Activated CD4-positive, alpha-beta T cell treated with anti-CD3 and anti-CD28 coated beads, Interleukin-10, Interleukin-2, amounts not matched to agents 100 ng/mL and 50 ng/mL, durations not matched to agents 16 hours and 8 hours (primary cell): ENCODE data around the gene FBLN2.
A peak's percentile ranks its signal among the peaks of the same experiment; 100 is the strongest.

ENCODE experiments used
- DNase-seq: peaks from one replicate; pipeline ENCODE4 v3.0.0-alpha.2; 2020

FBLN2 gene

DNA sequence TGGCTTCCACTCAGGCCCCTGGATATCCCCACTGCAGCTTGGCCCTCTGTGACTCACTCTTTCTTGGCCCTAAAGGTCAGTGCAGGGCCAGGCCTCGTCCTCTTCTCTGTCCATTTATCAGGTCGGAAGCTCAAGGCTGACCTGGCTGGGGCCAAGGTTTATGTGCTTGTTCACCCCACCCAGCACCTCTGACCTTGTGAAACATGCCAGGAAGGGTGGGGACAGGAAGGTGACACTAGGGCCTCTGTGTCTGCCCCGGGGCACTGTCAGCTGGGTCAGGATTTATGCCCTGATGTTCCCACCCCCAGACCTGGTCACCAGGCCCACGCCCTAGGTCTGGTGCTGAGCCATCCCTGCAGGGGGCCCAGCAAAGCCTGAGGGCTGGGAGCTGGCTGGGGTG, 103.8 kb downstream of the FBLN2 start:
- DNase-seq: no peak

DNA sequence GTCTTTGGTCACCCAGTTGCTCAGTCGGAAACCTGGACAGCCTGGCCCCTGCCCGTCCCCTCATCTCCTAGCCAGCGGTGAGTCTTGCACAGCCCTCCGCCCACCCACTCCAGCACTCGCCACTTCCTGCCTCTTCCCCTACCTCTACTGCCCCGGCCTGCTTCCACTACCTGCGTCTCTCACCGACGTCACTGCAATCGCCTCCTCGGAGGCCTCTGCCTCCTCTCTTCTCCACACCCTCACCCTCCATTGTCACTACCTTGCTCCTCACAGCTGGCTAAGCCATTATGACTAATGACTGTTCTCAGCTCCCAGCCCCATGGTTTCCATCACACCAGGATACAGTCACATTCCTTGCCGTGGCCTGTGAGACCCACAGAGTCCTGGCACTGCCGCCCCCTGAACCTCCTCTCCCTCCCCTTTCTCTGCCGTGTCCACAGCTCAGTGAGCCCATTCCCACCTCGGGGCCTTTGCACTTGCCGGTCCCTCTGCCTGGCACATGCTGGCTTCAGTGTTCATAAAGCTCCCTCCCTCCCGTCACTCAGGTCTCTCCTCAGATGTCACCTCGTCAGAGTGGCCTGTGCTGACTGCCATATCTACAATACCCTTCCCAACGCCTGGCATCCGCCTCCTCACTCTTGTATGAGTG, 104.8 kb downstream of the FBLN2 start:
- DNase-seq: no peak

DNA sequence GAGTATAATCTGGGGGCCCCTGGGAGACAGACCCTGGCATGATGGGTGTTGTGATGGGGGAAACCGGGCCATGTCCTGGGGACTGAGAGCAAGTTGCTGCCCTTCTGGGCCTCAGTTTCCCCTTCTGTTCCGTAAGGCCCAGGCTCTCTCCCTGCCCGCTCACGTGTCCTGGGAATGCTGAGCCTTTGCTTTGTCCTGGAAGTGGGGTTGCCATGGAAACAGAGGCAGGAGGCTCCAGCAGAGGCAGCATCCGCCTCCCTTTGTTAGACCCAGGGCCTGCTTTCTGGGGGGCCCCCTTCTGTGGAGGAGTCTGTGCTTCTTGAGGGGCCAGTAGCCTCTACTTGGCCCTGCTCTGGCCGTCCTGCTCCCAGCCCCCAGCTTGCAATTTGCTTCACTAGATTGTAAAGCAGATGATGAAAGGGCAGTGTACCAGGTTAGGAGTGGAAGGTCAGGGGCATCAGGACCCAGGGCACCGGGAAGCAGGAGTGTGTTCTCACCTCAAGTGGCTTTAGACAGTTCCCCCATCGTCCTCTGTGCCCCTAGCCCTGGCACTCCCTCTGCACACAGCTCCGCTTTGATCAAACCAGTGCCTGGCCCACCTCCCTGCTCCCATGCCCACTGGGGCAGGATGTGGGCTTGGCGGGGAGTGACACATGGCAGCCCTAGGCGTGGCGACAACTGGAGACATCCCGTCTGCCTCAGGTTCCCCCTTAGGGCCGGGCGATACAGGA, 105.6 kb downstream of the FBLN2 start:
- DNase-seq: peak; percentile 10

DNA sequence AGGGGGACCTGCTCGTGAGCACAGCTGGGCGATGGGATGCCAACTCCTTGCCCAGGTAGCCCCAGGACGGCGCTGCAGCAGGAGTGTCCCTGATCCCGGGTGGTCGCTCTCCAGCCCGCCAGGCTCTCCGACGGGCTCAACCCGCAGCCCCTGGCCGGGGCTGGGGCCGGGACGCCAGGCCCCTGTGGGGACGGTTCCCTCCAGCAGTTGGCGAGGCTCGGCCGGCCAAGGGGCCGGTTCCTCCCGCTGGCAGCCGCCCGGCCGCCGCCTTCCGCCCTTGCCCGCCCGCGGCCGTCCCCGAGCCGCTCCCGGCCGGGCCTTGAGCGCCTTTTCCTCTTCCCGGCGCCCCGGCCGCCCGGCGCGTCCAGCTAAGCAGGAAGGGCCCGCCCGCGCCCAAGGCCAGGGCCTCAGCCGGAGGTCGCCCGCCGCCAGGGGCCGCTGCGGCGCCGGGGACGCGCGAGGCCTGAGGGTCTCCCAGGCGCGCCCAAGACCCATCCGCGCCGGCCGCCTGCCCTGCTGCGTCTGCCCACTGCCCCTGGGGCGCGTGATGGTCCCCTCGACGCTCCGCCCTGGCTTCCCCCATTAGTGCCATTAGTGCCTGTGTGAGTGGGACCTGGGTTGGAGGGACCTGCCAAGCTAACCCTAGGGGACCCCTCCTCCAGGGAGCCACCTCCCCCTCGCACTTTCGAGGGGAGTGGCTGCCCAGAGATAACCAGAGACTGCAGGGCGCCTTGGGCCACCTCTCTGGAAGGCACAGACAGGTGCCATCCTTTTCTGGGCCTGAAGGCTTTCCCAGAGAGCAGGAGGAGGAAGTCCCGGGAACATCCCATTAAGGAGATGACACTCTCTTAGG, 106.4 kb downstream of the FBLN2 start:
- DNase-seq: no peak

DNA sequence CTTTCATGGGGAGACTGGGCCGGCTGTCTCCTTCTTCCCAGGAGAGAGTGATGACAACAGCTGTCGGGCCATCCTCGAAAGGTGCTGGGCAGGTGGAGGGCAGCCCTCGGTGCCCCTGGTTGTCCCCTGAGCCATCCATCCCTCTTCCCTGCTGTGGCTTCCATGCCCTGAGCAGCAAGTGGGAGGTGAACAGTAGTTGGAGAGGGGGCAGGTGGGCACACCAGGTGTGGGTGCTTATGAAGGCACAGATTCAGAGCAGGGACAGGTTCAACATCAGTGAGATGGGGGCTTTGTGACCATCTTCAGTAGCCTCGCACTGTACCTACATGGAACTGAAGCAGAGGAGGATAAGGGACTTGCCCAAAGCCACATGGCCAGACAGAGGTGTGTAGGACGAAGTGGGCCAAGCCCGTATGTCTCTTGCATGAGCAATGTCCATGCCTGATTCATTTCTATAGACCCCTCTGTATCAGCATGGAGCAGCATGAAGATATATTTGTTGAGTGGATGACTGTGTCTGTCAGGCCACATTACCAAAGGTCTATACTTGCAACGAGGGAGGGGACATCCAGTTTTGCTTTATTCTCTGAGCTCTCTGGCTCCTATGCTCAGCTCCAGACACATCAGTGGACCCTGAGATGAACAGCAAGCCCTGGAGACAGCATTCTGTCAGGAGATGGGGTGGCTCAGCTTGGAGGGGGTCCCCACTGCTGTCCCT, 107.8 kb downstream of the FBLN2 start:
- no peak for DNase-seq

DNA sequence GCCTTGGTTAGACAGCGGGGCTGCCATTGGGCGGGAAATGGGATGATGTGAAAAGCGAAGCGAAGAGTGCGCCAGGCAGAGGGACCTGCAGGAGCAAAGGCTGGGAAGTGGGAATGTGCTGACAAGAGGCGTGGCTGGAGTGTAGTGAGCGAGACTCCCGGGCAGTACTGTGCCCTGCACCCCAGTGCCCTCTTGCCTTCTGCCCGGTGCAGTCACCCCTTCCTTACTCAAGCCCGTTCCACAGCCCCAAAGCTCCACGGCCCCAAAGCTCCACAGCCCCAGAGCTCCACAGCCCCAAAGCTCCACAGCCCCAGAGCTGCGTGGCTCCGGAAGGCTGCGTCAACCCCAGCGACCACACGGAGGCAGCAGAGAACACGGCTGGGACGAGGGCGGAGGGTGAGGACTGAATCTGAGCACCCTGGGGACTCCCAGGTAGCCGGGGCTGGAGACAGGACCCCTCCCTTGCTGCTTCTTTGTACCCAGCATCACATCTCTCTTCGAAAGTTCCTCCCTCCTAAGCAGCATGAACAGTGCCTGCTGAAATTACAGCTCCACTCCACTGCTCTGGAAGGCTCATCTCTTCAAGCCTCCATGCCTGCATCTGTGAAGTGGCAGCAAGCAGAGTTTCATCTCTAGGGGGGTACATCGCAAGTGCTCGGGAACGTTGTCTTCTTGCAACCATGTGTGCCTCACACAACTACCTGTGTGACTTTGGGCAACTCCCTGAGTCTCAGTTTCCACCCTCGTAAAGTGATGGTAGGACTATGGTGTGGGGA, 108.9 kb downstream of the FBLN2 start:
- DNase-seq: peak; percentile 61

DNA sequence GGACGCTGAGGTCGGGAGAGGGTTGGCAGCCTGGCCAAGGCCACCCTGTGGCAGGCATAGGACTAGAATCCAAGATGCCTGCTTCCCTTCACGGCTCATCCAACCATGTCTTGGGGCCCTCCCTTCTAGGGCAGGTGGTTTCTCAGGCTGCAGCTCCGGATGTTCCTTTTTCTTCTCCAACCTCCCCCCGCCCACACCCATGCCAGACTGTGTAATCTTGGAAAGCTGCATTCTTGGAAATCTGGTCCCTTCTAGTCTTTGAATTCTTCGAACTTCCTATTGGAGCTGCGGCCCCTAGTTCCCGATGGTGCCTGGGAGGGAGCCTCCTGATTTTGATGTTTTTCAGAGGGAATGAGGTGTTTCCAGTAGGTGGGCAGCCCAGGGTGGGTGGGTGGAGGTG, 109.8 kb downstream of the FBLN2 start:
- DNase-seq: no peak

DNA sequence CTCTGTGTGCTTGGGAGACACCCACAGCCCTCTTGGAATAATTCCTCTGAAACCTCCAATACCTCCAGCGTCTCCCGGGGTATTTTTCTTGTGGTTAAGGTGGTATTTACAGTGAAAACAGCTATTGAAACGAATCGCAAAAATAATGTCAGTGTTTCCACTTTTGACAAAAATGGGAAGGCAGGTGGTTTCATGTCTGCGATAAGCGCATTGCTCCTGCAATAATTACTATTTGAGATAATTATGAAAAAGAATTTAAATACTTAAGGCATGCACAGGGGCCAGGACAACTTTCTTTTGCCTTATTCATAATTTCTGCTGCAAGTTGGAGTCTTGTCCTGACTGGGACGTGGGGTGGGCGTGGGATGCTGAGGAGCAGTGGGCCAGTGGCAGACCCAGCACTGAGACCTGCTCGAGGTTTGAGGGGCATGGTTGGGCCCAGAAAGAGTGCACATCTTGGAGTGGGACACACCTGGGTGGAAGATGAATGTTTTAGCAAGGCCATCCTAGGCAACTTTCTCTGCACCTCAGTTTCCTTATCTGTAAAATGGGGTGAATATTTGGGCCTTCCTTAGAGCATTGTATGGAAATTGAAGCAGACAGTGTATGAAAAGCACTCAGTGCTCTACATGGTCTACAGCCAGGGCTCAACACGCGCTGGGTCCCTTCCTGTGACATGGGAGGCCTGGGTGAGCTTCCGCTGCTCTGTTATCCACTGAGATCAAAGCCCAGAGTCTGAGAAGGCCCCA, 110.5 kb downstream of the FBLN2 start:
- no peak for DNase-seq

DNA sequence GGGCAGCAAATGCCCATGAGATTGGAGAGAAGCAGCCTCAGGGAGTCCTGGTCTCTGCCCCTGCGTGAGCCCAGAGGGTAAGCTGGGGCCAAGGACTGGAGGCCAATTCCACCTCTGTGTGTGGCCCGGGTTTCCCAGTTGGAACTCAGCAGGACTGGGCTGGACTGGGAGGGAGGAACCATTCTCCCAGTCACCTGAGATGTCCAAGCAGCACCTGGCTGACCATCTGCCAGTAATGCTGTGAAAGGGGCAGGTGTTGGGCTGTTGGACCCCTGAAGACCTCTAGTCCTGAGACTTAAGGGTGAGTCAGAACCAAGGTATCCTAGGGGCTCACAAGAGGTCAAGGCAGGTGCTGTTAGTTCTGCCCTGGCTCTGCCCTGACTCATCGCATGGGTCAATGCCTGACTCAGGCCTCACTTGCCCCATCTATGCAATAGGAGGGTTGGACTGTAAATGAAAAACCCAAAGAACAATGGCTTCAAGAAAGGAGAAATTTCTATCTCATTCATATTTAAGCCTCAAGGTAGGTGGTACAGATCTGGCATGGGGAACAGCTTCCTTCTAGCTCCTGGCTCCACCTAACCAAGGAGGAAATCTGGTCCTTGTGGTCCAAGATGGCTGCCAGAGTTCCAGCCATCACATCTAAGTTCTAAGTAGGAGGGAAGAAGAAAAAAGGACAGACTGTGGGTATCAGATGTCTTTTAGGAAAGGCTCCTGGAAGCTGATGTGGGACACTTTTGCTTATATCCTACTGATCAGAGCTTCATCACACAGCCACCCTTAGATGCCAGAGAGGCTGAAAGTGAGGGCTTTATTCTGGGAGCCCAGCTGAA, 111.3 kb downstream of the FBLN2 start:
- no peak for DNase-seq

DNA sequence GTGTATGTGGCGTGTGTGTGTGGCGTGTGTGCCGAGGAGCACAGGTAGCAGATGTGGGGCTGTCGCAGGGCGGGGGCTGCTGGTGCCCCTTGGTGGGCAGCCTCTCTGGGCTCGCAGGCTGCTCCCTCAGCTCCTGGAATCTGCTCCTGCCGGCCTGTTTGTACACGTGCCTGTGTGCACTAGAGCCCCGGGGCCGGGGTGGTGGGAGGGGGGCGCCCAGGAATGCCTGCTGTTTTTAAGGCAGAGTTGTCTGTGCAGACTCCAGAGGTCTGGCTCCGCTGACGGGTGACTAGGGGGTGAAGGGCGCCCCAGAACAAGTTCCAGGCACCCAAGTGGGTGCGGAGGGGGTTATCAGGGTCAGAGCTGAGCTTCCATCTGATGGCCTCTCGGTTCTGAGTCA, 112.2 kb downstream of the FBLN2 start:
- DNase-seq: no peak

DNA sequence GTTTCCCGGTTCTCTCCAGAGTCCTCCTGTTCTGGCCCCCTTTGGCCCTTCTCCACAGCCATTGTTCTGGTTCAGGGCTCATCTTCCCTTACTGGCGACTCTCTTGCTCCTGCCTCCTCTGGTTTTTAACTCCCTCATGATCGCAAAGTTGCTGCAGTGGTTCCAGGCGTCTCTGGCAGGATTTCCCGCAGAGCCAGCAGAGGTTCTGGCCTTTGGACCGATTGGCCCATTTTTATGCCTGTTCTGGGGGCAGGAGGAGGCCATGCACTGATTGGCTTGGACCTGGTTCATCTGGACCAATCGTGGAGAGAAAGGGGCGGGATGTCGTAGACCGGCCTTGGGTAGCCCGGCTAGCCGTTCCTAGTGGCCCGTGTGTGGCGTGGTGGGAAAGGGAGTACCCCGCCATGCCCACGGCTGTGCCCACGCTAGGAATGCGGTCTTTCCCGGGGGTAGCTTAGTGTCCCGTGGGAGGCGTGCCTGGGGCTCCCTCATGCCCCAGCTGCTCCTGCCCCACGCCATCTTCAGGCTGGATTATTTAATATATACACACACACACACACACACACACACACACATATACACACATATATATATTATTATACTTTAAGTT, 113.4 kb downstream of the FBLN2 start:
- DNase-seq: no peak

DNA sequence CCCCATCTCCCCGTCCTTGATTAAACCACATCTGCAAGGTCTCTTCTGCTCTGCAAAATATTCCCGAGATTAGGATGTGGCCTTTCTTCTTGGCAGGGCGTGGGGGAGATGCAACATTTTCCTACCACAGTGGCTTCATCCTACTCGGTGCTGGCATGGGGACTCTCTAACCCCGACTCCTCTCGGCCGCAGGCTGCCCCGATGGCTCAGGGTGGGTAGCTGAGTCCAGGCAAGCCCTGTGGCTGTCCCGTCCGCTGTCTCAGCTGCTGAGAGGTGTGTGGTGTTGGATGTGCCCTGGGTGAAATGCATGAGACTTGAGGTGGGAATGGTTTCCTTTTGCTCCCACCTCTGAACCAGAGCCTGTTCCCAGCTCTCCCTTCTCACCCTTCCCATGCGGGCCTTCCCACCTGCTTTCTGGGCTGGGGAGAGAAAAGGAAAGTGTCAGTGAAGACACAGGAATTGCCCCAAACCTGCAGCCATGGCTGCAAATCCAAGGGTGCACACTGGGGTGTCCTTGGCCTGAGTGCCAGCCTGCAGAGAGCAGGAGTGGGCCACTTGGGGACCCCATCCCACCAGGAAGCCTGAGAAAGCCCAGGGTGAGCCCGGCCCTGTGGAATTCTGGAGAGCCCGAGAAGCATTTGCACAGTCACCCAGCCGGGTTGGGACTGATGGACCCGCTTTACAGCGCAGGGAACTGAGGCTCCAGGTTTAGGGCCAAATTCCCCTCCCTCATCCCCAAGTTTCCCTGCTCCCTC, 115.0 kb downstream of the FBLN2 start:
- no peak for DNase-seq

DNA sequence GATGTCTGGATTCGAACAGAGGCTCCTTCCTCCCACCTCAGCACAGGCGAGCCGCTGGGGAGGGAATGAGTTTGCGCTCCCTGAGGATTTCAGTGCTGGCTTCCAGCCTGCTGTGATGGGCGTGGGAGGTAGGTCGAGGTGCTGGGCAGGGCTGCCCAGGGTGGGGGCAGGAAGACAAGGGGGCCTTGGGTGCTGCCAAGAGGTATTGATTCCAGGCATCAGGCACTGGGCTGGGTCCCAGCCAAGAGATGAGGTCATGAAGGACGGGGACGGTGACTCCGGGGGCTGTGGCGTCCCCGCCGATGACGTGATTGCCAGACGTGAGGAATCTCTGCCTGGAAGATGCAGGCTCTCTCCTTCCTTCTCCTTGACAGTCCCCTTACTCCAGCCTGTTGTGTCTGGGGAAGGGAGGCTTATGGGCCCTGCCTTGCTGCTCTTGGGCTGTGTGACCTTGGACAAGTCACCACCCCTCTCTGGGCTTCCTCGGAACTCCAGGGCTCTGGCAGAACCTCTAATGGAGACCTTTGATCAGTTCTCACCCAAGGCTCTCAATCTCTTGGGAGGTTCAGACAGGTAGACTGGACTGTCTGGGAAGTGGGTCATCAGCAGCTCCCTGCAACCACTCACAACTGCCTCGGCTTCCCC, 116.8 kb downstream of the FBLN2 start:
- DNase-seq: no peak

DNA sequence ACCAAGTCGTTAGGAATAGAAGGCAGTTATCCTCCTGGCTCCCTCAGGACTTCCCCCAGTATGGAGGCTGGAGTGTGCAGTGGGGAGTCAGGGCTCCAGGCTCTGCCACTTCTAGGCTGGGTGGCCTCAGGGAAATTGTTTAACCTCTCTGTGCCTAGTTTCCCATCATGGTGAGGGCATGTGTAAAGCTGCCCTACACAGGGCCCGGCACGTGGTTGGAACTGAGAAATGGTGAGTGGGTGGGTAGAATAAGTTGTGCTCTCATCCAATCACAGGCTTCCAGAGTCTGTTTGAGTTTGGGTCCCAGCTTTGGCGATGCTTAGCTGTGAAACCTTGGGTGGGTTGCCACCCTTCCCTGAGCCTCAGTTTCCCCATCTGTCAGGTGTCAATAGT, 117.3 kb downstream of the FBLN2 start:
- DNase-seq: no peak

DNA sequence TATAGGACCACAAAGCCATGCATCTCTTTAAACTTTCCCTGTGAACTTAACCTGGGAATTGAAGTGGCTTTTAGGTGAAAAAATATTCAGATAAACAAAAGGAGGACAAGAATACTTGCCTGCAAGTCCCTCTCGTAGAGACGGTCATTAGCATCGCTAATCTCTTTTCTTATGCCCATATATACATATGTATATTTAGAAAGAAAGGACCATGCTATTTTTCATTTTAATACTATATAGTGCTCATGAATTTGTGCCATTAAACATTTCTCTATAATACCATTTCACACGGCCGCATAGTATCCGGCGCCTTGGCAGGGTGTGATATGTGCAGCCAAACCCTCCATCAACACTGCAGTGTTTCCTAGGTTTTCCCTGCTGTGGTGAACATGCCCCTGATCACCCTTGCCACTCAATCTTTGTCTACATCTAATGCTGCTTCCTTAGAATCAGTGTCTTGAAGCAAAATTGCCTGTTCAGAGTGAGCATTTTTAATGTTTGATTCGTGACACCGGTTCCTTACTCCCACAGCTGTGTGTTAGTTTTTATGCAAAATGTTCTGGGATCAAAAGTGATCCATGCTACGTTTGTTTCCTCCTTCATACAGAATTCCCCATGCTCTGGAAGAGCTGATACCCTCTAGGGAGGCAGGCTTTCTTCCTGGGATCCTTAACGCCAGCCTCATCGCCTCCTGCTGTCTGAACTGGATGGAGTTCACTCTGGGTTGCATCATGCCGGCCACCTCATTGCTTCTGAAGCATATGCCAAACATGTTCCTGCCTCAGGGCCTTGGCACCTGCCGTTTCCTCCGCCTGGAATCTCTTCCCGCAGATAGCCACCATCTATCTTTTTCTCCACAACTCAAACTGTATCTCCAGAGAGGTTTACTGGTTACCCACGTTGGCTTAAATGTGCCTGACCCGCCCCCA, 118.1 kb downstream of the FBLN2 start:
- DNase-seq: no peak

DNA sequence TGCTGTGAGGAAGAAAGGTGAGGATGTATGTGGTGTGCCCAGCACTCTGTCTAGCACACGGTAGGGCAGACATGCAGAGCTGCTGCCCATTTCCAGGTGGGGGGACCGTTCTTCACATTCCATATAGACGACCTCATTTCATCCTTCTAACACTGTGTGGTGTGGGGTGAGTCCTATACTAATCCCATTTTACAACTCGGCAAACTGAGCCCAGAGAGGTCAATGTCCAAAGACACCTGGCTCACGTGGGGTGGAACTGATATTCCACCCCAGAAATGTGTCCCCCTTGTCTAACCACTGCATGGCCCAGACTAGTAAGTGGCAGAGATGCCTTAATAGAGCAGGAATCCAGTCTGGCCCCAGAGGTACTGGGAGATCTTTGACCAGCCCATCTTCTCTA, 119.2 kb downstream of the FBLN2 start:
- no peak for DNase-seq

DNA sequence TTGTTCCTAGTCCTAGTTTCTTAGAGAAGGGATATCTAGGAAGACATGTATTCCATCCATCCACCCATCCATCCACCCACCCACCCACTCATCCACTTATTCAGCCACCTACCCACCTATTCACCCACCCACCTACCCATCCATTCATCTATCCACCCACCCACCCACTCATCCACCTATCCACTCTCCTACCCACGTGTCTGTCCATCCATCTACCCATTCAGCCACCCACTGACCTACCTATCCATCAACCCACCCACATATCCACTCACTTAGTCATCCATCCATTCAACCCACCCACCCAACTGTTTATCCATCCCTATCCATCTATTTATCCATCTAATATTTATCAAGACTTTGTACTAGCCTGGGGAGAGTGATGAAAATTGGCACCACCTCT, 120.5 kb downstream of the FBLN2 start:
- DNase-seq: no peak

DNA sequence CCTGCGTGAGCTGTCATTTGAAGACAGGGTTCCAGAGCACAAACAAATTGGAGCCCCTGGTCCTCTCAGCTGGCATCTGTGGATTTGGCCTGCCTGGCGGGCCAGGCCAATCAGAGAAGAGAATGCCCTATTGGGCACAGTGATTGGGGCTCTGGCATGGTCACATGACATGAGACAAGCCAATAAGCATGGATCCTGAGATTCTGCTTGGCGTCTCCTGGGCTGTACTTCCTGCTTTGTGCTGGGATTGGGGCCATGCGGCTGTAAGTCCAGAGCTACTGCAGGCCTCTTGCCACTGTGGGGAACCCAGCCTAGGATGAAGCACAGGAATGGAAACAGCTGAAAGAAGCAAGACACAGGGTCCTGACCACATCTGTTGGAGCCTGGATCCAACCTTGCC, 121.4 kb downstream of the FBLN2 start:
- no peak for DNase-seq
